Measurements from ENCODE around the gene IL17RD.
A peak's percentile ranks its signal among the peaks of the same experiment; 100 is the strongest.

DNA sequence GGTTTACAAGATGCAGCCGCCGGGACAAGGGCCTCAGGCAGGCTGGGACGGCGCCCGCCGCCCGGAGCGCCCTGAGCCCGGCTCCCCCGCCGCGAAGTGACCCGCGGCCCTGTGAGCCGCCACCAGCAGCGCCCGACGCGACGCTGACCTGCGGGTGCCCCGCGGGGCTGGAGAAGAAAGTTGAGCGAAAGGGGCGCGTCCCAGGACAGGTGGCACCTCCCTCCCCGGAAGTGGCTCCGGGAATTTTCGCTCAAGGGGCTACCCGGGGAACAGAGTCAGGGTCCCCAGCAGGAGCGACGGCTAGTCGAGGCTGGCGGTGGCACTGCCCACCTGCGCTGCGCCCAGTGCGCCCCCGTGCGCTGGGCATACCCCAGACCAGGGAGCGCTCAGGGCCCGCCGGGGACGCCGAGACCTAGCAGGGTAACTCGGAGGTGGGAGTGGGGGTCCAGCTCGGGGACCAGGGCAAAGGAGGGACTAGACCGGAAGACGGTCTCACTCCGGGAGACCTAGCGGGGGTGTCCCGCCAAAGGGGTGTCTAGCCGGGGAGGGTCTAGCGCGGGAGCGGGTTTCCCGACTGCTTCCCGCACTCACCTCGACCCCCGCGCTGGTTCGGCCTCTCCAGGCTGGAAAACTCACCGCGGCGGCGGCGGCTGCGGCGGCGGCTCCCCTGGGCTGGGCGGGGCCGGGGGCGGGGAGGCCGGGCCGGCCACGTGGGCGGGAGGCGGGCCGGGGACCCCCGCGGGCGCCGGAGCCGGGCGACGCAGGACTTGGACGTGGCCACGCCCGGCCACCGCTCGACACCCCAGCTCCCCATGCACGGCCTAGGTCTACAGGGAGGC lies 86.3 kb downstream of the IL17RD start:
- TF ChIP-seq XRCC4 (IDR thresholded peaks at IDR 0.05; ENCODE audit: extremely low read depth, insufficient read depth, insufficient read length) (no peak), L3MBTL2 (IDR thresholded peaks at IDR 0.05) (peak; percentile 56; the same call in 1 of the 2 replicates)
- TF ChIP-seq, protein P1, sequence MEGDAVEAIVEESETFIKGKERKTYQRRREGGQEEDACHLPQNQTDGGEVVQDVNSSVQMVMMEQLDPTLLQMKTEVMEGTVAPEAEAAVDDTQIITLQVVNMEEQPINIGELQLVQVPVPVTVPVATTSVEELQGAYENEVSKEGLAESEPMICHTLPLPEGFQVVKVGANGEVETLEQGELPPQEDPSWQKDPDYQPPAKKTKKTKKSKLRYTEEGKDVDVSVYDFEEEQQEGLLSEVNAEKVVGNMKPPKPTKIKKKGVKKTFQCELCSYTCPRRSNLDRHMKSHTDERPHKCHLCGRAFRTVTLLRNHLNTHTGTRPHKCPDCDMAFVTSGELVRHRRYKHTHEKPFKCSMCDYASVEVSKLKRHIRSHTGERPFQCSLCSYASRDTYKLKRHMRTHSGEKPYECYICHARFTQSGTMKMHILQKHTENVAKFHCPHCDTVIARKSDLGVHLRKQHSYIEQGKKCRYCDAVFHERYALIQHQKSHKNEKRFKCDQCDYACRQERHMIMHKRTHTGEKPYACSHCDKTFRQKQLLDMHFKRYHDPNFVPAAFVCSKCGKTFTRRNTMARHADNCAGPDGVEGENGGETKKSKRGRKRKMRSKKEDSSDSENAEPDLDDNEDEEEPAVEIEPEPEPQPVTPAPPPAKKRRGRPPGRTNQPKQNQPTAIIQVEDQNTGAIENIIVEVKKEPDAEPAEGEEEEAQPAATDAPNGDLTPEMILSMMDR (IDR thresholded peaks at IDR 0.05 in 2 of 3, conservative IDR thresholded peaks at IDR 0.05 in 1 of 3; ENCODE audit: insufficient read depth in 2 of 3, low read depth in 1 of 3, low read length in 3 of 3): no peak
- TF ChIP-seq, protein P2, sequence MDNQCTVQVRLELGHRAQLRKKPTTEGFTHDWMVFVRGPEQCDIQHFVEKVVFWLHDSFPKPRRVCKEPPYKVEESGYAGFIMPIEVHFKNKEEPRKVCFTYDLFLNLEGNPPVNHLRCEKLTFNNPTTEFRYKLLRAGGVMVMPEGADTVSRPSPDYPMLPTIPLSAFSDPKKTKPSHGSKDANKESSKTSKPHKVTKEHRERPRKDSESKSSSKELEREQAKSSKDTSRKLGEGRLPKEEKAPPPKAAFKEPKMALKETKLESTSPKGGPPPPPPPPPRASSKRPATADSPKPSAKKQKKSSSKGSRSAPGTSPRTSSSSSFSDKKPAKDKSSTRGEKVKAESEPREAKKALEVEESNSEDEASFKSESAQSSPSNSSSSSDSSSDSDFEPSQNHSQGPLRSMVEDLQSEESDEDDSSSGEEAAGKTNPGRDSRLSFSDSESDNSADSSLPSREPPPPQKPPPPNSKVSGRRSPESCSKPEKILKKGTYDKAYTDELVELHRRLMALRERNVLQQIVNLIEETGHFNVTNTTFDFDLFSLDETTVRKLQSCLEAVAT (IDR thresholded peaks at IDR 0.05): no peak
- TF ChIP-seq, protein P3, sequence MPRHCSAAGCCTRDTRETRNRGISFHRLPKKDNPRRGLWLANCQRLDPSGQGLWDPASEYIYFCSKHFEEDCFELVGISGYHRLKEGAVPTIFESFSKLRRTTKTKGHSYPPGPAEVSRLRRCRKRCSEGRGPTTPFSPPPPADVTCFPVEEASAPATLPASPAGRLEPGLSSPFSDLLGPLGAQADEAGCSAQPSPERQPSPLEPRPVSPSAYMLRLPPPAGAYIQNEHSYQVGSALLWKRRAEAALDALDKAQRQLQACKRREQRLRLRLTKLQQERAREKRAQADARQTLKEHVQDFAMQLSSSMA (CRISPR knock-in tag; IDR thresholded peaks at IDR 0.05): no peak

Data from K562 (cell line).